SH-SY5Y (cell line): Measurements from ENCODE around the gene KCTD10.

Experiments
- GATA2 ChIP-seq: IDR thresholded peaks from 2 replicates; pipeline ENCODE4 v1.6.1; 2011; ENCODE audit warnings: mild to moderate bottlenecking, low read depth, low read length
- GATA3 ChIP-seq: IDR thresholded peaks from 2 replicates; pipeline ENCODE4 v1.6.1; 2011; ENCODE audit warnings: low read depth, mild to moderate bottlenecking, low read length, moderate library complexity

GRCh38 chr12:109519787-109520186 is 42.7 kb upstream of the KCTD10 start:
- no peak for TF ChIP-seq GATA2
- no peak for TF ChIP-seq GATA3
